GM19372 (cell line): Measurements from ENCODE around the gene DAGLB.
A peak's percentile ranks its signal among the peaks of the same experiment; 100 is the strongest.

Source experiments
- ATAC-seq: cut with Tn5 transposase; IDR thresholded peaks from one replicate; pipeline ENCODE4 v1.9.1; 2021; ENCODE audit warnings: mild to moderate bottlenecking, low read depth, moderate library complexity; ENCODE audit not compliant: unreplicated experiment

Gene DAGLB, protein sequence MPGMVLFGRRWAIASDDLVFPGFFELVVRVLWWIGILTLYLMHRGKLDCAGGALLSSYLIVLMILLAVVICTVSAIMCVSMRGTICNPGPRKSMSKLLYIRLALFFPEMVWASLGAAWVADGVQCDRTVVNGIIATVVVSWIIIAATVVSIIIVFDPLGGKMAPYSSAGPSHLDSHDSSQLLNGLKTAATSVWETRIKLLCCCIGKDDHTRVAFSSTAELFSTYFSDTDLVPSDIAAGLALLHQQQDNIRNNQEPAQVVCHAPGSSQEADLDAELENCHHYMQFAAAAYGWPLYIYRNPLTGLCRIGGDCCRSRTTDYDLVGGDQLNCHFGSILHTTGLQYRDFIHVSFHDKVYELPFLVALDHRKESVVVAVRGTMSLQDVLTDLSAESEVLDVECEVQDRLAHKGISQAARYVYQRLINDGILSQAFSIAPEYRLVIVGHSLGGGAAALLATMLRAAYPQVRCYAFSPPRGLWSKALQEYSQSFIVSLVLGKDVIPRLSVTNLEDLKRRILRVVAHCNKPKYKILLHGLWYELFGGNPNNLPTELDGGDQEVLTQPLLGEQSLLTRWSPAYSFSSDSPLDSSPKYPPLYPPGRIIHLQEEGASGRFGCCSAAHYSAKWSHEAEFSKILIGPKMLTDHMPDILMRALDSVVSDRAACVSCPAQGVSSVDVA

DNA sequence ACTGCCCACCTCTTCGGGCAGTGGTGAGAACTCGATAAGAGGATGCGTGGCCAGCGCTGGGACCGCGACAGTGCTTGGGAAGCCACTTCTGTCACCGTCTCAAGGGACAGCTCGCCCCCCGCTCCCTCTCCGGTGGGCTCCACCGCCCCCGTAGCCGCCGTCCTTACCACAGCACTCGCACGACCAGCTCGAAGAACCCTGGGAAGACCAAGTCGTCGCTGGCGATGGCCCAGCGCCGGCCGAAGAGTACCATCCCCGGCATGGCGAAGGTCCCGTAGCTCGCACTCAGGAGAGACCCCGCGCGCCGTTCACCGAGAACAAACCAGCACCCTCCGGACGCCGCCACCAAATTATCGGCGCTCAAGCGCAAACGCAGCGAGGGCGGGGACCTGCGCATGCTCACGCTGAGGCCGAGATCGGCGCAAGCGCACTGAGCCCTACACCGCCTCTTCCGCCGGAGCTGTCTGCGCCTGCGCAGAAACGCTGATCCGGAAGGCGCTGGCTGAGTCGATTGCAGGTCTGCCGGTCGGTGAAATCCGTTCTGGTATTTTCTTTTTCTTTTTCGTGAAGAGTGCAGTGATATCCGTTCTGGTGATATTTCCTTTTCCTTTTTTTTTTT, at the start of gene DAGLB:
DAGLB (minus strand) TSS at position 374 of the 619 bp plus-strand sequence; CDS start at position 262, 112 bp downstream.
- ATAC-seq = peak; percentile 86

DNA sequence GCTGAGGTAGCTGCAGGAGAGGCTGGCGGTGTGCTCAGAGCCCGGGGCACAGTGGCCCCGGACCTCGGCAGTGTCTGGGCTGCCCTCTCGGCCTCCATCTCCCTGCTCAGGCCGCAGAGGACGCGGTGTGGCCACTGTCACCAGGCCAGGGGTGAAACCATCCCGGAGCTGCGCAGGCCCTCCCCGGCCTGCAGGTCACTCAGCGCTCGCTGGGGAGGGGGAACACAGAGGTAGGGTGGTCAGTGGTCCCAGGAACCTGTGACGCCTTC, 49.8 kb upstream of the DAGLB start:
- ATAC-seq = no peak

DNA sequence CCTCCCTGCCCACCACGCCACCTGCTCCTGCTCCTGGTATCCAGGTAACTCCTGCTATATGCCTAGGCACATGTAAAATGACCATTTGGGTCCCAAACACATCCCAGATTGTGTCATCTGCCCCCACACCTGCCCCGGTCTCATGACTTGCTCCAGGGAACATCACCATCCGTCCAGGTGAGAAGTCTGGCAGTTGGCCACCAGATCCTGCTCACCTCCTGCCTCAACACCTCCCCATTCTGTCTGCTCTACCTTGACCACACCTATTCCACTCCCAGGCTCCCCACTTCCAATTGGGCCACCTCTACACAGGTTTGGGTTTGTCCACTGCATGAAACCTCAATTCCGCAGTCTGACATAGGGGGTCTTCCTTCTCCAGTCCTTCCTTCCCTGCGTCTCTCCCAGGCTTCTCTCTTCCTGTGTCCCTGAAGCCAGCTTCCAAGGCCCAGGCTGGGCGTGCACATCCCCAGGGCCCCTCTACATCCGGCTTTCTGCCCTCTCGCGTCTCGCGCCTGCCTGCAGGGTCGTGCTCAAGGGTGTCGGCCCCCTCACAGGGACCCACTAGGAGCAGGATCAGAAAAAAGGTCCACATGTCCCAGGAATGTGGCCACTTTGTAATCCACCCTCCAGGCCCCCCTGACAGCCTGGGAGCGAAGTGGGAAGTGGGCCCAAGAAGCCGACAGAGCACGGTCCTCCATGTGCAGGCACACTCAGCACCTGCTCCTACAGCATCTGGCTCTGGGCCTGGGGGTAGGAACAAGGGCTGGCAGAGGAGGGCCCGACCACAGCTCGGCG, 49.3 kb upstream of the DAGLB start:
- ATAC-seq = no peak

DNA sequence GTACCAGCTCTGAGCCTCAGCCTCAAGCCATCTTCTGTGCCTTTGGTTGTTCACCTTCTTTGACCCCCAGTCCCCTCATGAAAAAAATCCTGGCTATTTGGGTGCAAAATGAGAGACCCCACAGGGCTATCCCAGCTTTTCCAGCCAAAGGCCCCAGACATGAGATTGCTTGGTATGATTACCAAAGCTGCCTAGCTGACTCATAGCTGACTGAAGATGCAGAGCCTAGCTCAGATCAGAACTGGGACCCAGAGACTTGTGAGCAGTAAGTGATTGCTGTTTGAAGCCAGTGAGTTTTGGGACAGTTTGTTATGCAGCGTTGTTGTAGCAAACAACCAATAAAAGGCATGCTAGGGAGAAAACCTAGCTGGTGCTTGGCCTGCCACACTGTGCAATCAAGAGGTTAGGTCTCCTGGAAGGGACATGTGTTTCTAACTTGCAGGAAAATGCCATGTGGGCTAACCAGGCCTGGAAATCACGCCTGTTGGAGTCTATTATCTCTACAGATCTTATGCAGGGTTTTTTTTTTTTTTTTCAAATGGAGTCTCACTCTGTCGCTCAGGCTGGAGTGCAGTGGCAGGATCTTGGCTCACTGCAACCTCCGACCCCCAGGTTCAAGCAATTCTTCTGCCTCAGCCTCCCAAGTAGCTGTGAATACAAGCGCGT, 48.0 kb upstream of the DAGLB start:
- no peak for ATAC-seq

DNA sequence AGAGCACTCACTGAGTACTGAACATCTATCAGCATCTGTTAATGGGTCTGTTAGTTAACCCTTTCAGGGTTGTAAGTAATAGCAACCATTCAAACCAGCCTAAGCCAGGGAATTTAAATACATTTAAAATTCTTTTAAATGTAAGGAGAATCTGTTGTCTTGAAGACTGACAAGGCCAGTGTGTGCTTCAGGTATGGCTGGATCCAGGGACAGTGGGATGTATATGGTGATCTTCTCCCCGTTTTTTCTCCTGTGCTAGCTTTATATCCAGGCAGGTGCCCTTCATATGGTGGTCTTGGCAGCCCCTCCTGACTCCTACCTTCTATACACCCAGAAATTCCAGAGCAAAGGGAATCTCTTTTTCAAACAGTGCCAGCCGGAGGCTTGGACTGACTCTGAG, 46.6 kb upstream of the DAGLB start:
- no peak for ATAC-seq

DNA sequence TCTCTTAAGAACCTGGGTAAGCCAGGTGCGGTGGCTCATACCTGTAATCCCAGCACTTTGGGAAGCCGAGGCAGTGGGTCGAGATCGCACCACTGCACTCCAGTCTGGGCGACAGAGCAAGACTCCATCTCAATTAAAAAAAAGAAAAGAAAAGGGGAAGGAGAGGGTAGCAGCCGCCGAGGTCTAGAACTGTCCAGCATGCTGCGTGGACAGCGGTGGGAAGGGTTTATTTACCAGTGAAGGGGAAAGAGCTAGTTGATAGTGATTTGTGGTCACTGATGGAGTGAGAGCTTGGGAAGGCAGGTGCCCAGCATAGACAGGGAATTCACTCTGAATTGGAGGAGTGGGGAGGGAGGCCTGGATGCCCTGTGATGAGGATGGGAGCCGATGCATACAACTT, 43.4 kb upstream of the DAGLB start:
- no peak for ATAC-seq

DNA sequence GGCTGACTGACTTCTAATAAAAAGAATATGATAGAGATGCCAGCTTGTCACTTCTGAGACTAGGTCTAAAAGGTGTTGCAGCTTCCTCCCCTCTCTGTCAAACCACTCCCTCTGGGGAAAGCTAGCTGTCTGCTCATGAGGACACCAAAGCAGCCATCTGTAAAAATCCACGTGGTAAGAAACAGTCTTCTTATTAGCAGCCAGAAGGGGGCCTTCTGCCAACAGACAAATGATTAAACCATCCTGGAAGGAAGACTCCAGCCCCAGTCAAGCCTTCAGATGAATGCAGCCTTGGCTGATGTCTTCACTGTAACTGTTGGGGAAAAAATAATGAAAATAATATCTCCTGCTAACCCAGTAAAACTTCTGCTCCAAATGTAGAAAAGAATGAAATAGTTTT, 41.9 kb upstream of the DAGLB start:
- ATAC-seq = no peak

DNA sequence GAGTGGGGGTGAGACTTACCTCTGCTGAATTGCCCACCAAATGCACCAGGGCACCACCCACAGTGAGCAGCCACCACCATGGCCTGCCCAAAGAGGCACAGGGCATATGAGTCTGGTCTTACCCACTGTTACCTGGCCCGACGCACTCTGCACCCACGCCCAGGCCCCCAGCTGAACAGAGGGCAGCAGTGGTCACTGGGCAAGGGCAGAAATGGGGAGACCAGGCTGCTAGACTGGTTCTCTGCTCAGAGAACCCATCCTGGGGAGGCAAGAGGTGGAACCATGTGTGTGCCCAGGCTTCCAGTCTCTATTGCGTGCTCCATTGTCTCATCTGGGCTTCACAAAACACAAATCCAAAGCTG, 39.4 kb upstream of the DAGLB start:
- no peak for ATAC-seq

DNA sequence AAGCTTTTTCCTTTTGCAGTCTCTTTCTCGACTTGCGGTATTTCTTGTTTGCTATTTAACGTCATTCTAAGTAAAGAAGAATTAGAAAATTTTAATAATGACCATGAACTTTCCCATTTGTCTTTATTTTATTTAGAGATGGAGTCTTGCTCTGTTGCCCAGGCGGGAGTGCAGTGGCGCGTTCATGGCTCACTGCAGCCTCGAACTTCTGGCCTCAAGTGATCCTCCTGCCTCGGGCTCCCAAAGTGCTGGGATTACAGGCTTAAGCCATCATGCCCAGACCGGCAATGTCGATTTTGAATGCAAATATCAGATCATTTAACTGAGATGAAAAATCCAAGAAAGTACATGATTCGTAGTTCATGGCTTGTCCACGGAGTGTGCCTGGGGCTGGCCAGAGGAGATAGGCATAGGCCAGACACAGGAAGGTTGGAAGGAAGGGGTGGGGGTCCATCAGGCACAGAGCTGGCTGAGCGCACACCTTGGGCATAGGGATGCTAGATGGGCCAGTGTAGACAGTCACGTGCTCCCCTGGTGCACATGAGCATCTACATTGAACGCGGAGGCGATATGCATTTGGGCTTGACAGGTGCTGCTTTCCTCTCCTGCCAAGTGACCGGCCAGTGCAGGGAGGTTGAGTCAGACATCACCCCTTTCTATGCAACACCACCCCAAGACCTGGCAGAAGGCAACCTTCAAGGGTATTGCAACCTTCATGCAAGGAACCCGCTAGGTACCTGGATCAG, 38.9 kb upstream of the DAGLB start:
- ATAC-seq = no peak

DNA sequence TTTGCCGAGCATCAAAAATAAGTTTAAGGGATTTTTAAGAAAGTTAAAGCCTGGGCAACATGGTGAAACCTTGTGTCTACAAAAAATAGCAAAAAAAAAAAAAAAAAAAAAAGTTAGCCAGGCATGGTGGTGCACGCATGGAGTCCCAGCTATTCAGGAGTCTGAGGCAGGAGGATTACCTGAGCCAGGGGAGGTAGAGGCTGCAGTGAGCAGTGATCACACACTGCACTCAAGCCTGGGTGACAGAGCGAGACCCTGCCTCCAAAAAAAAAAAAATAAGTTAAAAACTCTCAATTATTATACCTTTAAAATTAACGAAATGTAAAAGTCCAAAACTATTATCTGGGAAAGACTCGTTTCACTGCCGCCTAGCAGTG, 35.0 kb upstream of the DAGLB start:
- ATAC-seq = no peak

DNA sequence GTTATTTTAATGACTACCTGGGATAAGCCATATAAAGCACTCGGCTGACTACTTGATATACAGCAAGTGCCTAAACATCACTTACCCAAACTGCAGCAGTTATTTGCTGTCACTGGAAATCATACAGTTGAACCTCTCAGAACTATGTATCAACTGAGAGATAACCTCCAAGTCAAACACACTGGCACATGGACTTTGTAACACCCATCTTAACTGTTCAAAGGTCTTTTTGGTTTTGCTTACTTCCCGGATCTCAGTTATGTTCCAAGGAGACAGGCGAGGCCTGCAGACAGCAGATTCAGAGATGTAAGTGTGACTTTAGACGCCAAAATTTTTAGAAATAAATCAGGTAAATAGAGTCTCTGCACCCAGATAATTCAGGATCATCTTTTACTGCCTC, 34.6 kb upstream of the DAGLB start:
- no peak for ATAC-seq

DNA sequence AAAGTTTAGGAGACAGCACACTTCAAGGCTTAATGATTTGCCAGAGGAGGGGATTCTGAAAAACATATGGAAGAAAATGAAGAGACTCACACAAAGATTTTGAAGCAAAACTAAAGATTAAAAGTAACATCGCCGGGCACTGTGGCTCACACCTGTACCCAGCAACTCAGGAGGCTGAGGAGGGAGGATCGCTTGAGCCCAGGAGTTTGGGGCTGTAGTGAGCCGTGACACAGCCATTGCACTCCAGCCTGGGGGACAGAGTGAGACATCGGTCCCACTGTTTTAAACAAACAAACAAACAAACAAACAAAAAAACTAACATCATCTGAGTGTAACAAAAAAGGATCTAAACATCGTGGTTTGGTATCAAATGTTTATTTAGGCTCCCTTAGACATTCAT, 33.7 kb upstream of the DAGLB start:
- ATAC-seq = no peak

DNA sequence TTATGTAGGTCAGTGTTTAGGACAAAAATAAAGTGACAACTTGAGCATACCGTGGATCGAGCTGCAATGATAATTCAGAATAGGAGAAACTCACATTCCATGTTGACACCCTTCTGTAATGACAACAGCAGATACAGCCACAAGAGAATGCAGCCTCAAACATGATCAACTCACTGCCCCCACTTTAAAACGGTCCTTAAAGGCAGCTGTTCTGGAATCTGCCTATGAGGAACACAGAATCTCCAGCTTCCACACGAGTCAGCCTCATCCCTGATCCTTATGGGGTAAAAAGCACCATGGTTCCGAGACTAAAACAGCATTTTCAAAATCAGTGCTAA, 32.5 kb upstream of the DAGLB start:
- ATAC-seq = no peak

DNA sequence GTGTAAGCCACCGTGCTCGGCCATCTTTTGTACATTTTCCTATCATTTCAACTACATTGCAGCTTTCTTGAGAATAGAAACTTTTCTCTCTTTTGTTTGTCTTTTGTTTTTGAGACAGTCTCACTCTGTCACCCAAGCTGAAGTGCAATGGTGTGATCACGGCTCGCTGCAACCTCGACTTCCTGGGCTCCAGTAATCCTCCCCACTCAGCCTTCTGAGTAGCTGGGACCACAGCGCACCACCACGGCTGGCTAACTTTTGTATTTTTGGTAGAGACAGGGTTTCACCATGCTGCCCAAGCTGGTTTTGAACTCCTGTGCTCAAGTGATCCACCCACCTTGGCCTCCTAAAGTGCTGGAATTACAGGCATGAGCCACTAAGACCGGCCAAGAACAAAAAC, 31.3 kb upstream of the DAGLB start:
- no peak for ATAC-seq

DNA sequence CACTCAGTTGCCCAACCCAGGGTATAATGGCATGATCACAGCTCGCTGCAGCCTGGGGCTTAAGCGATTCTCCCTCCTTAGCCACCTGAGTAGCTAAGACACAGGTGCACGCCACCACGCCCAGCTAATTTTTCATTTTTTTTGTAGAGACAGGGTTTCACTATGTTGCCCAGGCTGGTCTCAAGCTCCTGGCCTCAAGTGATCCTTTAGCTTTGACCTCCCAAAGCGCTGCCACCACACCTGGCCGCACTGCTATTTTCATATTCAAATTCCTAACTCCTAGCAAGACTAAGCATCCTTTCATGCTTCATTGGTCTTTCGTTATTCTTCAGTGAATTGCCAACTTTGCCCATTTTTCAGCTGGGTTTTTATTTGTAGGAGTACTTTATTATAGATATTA, 30.4 kb upstream of the DAGLB start:
- ATAC-seq = no peak

DNA sequence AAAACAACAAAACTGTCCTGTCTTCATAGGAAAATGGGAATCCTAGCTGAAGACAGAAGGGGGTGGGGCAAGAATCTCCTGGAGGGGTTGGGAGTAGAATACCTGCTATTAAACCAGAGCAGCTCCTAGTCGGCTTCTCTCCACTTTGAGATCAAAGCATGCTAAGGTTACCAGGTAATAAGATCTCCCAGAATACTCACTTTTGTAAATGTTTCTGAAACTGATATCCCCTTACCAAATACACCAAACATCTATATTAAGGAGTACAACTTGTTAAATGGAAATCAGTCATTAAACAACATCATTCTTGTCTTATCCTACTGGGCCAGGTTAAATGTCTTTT, 29.5 kb upstream of the DAGLB start:
- ATAC-seq = no peak

DNA sequence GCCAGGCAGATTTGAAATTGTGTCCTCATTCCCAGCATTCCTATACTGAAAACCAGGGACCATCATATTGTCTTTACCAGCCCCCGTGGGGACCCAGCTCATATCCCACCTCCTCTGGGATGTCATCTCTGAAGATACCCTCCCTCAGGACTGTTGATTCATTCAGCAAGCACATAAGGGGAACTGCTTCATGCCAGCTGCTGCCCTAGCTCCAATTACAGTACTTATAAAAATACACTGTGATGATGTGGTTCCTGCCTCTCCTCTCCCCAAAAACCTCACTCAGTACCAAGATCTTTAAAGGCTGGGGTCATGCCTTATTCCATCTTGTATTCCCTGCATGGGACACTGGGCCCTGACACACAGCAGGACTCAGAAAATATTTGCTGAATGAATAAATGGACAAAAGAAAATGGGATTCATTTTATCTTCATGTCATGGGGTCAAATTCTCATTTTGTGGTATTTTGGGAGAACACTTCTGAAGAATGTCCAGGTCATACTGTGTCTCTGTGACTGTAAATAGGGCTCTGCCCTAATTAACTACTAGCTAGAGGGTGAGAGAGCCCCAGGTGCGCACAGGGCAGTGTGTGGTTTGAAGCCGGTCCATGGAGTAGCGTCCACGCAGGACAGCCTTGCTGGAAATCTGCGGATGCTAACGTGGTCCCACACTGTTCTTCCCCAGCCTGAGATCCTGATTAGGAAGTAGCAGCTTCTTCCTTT, 29.0 kb upstream of the DAGLB start:
- ATAC-seq = no peak

DNA sequence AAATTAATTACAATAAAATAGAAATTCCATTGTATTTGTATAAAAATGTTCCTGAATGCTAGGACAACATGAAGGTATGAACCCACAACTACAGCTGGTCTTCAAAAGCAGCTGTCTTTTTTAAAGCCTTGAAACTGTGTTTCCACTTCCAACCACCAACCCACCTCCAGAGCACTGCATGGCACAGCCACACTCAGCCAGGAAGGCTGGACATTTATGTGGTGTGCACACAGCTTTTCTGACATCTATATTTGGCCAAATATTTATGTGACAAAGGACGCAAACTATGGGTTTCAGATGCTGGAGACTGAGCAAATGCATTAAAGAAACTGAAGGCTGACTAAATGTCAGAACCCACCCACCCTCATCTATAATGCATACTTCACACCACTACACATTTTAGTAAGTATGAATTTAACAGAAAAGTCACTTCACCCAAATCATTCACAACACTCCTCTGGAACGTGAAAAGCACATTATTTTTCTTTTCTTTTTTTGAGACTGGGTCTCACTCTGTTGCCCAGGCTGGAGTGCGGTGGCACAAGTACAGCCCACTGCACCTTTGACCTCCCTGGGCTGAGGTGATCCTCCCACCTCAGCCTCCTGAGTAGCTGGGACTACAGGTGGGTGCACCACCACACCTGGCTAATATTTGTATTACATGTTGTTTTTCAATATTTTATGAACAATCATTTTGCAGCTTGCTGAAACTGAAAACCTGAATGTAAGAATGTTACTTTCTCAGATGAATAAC, 27.9 kb upstream of the DAGLB start:
- ATAC-seq = no peak

DNA sequence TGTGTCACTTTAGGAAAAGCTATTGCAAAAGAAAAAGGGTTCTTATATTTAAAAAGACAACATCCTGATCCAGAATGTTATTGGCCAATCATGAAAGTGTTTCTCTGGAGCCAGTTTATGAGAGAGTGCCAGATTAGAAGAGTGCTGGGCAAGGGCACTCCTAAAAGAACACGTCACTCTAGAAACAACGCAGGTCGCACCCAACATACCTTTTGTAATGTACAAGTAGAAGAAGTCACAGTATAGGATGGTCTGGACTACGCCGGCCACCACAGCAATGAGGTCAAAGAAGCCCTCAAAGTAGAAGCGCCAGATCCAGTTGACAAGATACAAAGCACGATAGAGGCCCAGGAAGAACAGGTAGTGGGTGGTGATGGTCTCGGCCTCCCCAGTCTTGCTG, 18.1 kb upstream of the DAGLB start:
- no peak for ATAC-seq
